HG02840 (cell line): ENCODE results near the gene CUL5.
"Not testable (repeated sequence)": the region's sequence is repeated elsewhere in the genome, so short reads cannot be mapped to it uniquely, and the experiment has no call there.

Experiments used
- ATAC-seq: cut with Tn5 transposase; IDR thresholded peaks from one replicate; pipeline ENCODE4 v1.9.1; 2021; ENCODE audit warnings: mild to moderate bottlenecking, moderate library complexity, moderate number of reproducible peaks; ENCODE audit not compliant: unreplicated experiment, low FRiP score

Gene CUL5

DNA sequence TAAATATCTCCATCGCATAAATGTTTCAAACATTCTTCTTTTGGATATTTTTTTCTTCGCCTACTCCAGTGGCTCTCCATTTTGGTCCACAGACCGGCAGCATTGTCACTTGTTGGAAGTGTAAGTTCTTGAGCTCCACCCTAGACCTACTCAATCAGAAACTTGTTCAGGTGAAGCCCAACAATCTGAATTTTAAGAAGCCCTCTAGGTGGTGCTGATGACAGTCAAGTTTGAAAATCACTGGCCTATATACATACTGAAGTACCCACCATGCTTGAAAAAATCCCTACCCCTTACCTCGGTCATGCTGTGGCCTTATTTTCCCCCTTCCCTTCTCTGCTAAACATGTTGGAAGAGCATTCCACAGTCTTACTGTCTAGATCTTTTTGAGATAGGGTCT, 102.4 kb downstream of the CUL5 start:
- ATAC-seq = no peak

DNA sequence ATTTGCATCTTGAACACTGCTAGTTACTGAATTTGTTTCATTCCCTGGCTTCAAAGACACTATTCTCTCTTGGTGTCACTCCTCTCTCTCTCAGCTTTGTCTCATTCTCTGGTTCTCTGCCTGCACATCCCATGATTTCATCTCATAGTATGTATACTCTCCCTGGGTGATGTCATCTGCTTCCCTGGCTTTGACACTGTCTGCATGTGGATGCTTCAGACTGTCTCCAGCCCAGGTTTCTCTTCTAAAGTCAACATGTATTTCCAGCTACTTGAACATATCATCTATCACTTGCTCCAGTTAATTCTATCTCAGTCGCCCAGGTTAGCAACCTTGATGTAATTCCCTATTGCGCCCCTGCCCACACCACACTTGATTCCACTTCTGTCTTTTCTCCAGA, 103.4 kb downstream of the CUL5 start:
- ATAC-seq = no peak

DNA sequence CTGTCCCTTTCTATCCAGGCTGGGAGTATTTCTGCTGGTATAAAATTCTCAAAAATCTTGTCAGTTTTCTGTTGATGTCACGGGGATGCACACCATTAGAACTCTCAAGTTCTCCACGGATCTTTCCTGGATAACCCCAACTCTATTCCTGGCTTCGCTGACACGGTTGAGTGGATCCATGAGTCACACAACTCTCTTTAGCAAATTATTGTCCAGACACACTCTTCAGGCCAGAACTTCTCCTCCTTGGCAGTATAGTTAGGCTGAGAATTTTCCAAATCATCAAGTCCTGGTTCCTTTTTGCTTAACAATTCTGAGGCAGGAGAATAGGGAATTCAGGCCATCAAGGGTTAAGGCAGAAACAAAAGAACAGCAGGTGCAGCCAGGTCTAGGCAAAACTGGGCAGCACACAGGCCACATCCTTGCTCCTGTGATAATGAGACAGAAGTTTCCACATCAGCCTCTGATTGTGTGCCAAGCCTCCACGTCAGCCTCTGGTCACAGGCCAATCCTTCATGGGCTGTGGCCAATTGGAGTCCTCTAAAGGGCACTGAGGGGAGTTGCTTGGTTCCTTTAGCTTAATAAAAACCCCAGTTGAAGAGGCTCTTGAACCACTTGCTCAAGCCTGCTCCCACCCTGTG, 106.9 kb downstream of the CUL5 start:
- no peak for ATAC-seq

DNA sequence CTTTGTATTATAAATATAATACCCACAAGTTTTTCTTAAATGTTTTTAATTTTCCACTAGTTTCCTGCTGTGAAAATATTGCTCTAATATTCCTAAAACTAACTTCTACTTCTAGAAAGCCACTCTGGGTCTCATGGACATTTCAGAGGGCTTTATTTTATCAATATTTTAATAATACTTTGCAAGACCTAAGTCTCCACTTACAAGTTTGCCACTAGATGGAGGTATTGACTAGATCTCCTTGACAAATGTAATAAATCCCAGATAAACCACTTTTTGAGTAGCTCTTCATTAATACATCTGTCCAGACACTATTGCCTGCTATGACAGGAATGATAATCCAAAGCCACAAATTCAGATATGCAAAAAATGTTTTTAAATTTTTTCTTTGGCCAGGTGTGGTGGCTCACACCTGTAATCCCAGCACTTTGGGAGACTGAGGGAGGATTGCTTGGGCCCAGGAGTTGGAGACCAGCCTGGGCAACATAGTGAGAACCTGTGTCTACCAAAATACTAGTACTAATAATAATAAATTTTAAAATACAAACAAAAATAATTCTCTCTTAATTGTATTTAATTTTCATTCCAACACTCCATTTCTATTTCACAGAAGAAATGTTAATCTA, 109.2 kb downstream of the CUL5 start:
- no peak for ATAC-seq

DNA sequence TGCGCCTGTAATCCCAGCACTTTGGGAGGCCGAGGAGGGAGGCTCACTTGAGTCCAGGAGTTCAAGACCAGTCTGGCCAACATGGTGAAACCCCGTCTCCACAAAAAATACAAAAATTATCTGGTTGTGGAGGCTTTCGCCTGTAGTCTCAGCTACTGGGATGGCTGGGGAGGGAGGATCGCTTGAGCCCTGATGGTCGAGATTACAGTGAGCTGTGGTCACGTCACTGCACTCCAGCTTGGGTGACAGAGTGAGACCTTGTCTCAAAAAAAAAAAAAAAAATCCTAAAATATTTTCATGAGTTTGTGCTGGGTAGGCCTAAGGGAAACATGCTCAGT, 112.2 kb downstream of the CUL5 start:
- peak; percentile 17 for ATAC-seq

DNA sequence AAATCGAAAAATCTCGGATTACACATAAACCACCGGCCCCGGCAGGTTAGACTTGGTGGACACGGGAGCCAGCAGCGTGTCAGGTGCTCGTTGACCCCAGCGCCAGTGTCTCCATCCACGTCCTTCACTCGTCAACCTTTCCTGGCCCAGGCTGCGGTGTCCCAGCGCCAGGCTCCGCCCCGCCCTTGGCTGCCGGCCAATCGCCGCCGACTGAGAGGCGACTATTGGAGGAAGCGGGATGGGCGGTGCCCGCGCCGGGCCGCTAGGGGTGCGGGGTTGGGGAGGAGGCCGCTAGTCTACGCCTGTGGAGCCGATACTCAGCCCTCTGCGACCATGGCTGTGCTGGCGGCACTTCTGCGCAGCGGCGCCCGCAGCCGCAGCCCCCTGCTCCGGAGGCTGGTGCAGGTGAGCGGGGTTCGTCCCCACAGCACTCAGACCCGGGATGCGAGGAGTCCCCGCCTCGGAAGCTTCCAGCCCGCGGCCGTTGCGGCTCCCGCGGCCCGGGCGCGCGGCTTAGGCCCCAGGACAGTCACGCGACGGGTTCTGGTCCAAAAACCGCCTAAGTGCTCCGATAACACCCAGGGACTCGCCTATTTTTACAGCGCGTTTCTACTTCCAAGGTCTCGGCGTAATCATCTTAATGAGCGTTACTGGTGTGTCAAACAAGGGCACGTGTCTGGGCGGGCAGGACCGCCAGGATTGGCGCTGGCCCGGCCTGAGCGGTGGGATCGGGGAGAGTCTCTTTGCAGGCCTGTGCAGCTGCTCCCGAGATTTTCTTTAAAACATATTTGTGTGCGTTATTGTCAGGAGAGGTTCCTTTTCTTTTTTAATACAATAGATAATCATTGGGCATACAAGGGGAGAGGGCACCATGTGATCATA, 112.8 kb downstream of the CUL5 start, which contains the start of gene ACAT1:
ACAT1 (plus strand) TSS at position 294 of the 882 bp plus-strand sequence; CDS start at position 334, 40 bp downstream.
- peak; percentile 98 for ATAC-seq

DNA sequence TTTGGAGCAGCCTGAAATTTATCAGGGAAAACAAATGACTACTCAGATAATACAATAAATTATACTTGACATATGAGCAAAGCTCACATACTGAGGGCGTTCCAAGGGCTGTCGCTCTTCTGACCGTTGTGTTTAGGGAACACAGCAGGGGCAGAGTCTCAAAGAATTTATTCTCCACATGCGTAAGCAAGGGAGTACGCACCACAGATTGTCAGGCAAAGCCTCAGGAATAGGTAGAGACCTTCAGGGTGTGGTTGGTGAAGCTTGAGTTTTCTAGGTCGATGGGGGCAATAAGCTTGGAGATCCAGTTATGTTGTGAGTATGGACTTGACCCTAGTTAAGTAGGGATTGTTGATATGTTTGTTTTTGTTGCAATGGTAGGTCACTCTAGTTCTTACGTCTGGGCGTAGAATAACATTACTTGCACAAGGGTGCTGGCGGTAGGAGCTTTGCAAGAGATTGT, 113.5 kb downstream of the CUL5 start:
- no peak for ATAC-seq

DNA sequence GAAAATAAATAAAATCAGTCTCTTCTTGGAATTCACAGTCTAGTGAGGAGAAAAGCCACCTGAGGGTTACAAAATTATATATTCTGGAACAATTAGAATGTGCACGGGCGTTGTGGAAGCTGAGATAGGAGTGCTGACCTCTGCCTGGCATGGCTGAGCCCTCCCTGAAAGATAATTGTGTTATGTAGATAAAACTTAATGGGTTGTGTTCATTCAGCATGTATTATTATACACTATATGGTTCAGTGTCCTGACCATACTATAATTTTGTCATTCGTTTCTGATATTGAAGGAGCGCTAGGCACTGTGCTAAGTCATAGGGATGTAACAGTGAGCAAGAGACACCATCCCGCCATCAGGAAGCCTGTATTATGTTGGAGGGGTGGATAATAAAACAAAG, 116.4 kb downstream of the CUL5 start:
- ATAC-seq = no peak

DNA sequence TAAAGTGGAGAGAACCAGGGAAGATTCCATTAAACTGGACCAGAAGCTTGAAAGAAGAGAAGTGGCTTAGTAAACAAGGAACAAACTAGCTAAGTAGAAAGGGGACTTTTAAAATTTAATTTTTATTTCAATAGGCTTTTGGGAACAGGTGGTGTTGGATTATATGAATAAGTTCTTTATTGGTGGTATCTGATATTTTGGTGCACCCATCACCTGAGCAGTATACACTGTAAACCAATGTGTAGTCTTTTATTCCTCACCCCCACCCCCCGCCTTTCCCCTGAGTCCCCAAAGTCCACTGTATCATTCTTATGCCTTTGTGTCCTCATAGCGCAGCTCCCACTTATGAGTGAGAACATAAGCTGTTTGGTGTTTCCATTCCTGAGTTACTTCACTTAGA, 120.1 kb downstream of the CUL5 start:
- ATAC-seq = no peak

DNA sequence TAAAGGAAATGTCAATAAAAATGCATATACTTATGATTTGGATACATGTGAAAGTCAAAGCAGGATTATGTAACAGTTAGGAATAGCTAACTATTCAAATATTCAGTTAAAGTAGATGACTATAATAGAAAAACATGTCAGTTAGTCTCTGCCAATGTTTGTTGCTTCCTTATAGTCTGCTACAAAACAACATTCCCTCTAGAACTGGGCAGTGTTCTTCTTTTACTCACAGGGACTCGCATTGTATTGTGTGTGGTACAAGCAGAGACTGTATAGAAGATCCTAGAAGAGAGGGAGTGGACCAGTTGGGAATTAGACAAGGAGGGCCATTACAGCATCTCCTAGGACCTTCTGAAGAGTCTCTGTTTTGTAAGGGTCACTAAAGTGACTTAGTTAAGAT, 123.3 kb downstream of the CUL5 start:
- no peak for ATAC-seq

DNA sequence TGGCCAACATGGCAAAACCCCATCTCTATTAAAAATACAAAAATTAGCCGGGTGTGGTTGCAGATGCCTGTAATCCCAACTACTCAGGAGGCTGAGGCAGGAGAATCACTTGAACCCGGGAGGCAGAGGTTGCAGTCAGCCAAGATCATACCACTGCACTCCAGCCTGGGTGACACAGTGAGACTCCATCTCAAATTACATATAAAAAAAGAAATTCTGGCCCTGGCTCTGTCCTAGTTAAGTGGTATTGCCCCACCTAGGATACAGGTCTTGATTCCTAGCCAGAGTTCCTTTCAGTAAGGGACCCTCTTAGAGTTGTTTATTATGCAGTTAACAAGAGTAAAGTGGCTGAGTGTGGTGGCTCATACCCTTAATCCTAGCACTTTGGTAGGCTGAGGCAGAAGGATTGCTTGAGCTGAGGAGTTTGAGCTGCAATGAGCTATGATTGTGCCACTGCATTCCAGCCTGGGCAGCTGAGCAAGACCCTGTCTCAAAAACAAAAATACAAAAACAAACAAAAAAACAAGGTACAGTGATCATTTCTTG, 124.4 kb downstream of the CUL5 start:
- ATAC-seq = not testable (repeated sequence)

DNA sequence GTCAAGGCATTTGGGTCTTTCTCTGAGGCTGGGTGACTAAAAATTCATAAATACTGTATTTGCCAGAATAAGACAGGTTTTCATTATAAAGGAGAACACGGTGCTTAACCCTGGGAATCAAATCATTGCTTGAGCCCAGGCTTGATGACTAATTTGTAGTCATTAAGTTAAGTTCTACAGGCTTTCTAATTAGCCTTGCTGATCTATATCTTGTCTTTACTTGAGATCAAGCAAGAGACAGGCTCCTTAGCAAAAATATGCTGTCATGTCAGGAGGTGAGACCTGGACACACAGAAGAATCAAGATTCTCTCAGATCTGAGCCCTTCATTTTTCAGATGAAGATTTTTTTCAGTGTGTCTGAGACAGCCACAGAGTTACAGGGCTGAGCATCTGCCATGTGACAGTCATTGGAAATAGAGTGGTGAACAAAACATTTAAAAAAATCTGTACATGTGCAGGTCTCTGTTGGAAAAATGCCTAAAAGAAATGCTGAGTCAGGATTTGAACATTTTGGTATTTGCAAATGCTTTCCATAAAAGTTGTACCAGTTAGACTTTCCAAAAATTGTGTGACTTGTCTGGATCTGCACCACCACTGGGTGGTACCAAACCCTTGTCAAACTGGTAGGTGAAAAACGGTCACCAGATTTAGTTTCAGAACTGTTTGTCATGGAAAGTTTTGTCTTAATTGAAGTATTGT, 127.3 kb downstream of the CUL5 start:
- ATAC-seq = no peak

DNA sequence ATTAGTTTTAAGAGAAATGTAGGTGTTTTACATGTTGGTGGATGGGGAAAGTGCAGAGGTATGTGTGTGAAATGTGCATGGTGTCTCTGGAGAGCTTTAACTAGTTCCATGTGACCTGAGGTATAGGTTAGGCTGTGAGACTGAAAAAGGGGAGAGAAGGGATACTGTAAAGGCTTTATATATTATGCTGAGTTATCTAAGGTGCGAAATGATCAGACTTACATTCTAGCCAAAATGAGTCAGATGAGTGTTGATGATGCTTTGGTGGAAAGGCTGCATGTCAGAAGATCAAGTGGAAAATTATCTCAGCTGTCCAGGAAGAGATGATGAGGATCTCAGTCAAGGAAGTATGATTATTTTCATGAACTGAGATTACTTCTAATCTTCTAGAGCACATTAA, 128.5 kb downstream of the CUL5 start:
- ATAC-seq = no peak

DNA sequence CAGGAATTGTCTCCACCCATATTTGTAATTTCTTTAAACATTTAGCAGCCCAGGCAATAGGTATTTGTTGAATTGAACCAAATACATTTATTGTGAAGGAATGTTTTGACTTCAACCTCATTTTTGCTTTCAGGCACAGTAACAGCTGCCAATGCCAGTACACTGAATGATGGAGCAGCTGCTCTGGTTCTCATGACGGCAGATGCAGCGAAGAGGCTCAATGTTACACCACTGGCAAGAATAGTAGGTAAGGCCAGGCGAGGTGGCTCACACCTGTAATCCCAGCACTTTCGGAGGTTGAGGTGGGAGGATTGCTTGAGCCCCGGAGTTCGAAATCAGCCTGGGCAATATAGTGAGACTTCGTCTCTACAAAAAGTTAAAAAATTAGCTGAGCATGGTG, 133.6 kb downstream of the CUL5 start:
- no peak for ATAC-seq

DNA sequence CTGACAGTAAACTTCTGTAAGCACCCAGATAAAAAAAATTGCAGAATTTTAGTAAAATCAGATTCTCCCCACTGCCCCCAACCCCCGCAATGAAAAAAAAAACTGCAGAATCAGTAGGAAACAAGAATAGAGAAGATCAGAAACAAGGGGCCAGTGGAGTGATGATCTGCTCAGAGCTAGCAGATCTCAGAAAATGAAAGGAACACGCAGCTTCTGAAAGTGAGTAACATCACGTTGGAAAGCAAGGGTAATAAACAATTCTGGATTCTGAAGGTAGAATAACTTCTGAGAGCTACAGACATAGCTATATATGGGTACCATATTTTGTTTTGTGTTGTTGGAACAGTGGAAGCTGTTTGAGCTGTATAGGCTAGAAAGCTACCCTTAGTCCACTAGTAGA, 135.9 kb downstream of the CUL5 start:
- no peak for ATAC-seq

DNA sequence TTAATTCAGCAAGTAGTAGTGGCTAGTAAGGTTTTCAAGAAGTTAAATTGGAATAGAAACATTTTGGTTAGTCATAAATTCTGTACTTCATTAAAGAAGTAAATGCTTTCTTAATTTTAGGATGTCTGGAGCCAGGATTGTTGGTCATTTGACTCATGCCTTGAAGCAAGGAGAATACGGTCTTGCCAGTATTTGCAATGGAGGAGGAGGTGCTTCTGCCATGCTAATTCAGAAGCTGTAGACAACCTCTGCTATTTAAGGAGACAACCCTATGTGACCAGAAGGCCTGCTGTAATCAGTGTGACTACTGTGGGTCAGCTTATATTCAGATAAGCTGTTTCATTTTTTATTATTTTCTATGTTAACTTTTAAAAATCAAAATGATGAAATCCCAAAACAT, 138.5 kb downstream of the CUL5 start:
- ATAC-seq = no peak

DNA sequence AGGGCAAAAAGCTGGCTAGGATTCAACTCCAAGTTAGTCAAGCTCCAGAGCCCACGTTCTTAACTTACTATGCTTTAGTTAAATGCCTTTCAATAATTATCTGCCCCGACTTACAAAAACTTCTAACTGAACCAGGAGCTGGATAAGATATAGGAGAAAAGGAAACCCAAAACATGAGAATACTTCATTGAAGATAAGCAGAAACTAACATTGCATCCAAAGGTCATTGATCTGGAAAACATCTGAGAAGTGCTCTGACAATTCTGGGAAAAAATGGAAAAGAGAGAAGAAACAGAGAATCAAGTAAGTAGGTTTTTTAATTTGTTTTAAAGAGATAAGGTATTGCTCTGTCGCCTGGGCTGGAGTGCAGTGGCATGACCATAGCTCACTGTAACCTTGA, 139.9 kb downstream of the CUL5 start:
- ATAC-seq = no peak

DNA sequence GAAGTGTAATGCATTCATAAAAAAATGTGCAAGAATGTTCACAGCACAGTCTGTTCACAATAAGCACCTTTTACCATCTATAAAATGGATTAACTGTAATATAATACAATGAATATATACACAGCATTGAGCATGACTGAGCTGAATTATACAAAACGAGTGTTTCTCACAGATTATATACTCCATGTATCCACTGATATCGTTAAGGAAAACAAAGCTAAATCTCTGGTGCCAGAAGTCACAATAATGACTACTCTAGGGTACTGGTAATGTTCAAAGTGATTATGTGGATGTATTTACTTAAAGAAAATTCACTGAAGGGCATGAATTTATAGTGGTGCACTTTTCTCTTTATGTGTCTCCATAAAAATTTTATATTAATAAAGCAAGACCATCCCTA, 145.9 kb downstream of the CUL5 start:
- no peak for ATAC-seq
